Transverse colon (tissue), 4 donors: ENCODE measurements around the gene MT1E. TPM values are rescaled to one million over a fixed set of nuclear protein-coding genes. Genes with fewer than 3 reads are reported as not detected.
A peak's percentile ranks its signal among the peaks of the same experiment; 100 is the strongest.

Experiments used
- DNase-seq: peaks from one replicate; pipeline ENCODE4 v3.0.0-alpha.2; 2019
- H3K27ac ChIP-seq, 4 donors: fragments of 200-600 bp; sonication (generic); 2 replicates each; pipeline ENCODE4 v1.5.1; 2016 to 2018; ENCODE audit warnings: inconsistent platforms in 4 of 4
- H3K27me3 ChIP-seq: fragments of 200-600 bp; sonication (generic); 2 replicates; pipeline ENCODE4 v1.5.1; 2017; ENCODE audit warnings: inconsistent platforms
- H3K36me3 ChIP-seq, 4 donors: fragments of 200-600 bp; sonication (generic); 2 replicates each; pipeline ENCODE4 v1.5.1; 2017 to 2019; ENCODE audit warnings: inconsistent platforms in 4 of 4
- H3K4me1 ChIP-seq, 4 donors: fragments of 200-600 bp; sonication (generic); 2 replicates each; pipeline ENCODE4 v1.5.1; 2017 to 2020; ENCODE audit warnings: inconsistent platforms in 4 of 4
- H3K4me3 ChIP-seq, 4 donors: fragments of 200-600 bp; sonication (generic); 1 replicate in 1 of 4; 2 replicates in 3 of 4; pipeline versions ENCODE4 v1.5.1 to v1.6.1; 2017 to 2019; ENCODE audit warnings: inconsistent platforms in 4 of 4
- H3K9me3 ChIP-seq, 2 donors: fragments of 200-600 bp; sonication (generic); 2 replicates each; pipeline ENCODE4 v1.5.1; 2017 to 2019; ENCODE audit warnings: inconsistent platforms in 2 of 2
- CTCF ChIP-seq, 5 experiments: fragments of 200-600 bp in 3 of 5; fragments of 450-650 bp in 2 of 5; sonication (generic) in 3 of 5; IDR thresholded peaks; 1 replicate in 2 of 5; 2 replicates in 3 of 5; pipeline ENCODE4 v1.5.1; 2016 to 2017; ENCODE audit warnings: antibody characterized with exemption in 5 of 5, inconsistent platforms in 3 of 5, mild to moderate bottlenecking in 2 of 5, moderate library complexity in 1 of 5
- EP300 ChIP-seq: sonication (generic); formaldehyde crosslinking; IDR thresholded peaks from one replicate; pipeline ENCODE4 v1.6.1; 2017; ENCODE audit warnings: antibody characterized with exemption, low read depth
- POLR2A ChIP-seq: fragments of 450-650 bp; IDR thresholded peaks from one replicate; pipeline ENCODE4 v1.6.1; 2016; ENCODE audit warnings: antibody characterized with exemption, mild to moderate bottlenecking, moderate library complexity
- POLR2AphosphoS5 ChIP-seq, 3 donors: sonication (generic); formaldehyde crosslinking; IDR thresholded peaks; one replicate each; pipeline ENCODE4 v1.6.1; 2016; ENCODE audit warnings: antibody characterized with exemption in 3 of 3
- WGBS, 2 donors: methylation state at CpG; one replicate each; pipeline ENCODE4 v1.1.5; 2018; ENCODE audit warnings: low coverage in 1 of 2; 5-methylcytosine and 5-hydroxymethylcytosine counted together
- in situ Hi-C, 4 donors: fragments of 200-750 bp; cut with MboI; loops; one replicate each; pipeline versions ENCODE4 v1.15.0 to v1.15.1; 2017; ENCODE audit warnings: low sequenced_read_pairs in 3 of 4, low pct_ligation_motif_present in 1 of 4, low pct_unique_long_range_greater_than_20kb in 1 of 4
- intact Hi-C: fragments of 100-400 bp; cut with DNase I; formaldehyde crosslinking; loops from one replicate; pipeline ENCODE4 v1.15.1; 2023; ENCODE audit warnings: low total_unique reads
- total RNA-seq, 4 donors: library from RNA; depleted of rRNA; stranded (reverse); fragments of >200 nt; gene quantifications; one replicate each; pipeline ENCODE4 v1.1.0, GENCODE V29; 2016

Gene MT1E
- total RNA-seq, 4 donors from 2014 or later: 109 to 1,058 (median 257) TPM

GRCh38 chr16:56652600-56652999 is 27.0 kb downstream of the MT1E start:
- intact Hi-C loops: no loop called here

GRCh38 chr16:56653218-56653617 is 27.6 kb downstream of the MT1E start:
- no peak for TF ChIP-seq CTCF (IDR thresholded peaks at IDR 0.05)
- no peak for TF ChIP-seq POLR2AphosphoS5 (IDR thresholded peaks at IDR 0.05)
- no peak for TF ChIP-seq EP300
- no peak for TF ChIP-seq POLR2A
- H3K9me3 ChIP-seq: no peaks in the 10 kb centered on the region
- H3K27ac ChIP-seq: no peak overlapping the region
- H3K4me1 ChIP-seq: peaks cover 3 to 11% (median 6%) of the 10 kb centered on the region in 4 donors
- H3K4me3 ChIP-seq: no peak overlapping the region
- intact Hi-C loops: no loop called here
- in situ Hi-C loops: no loop called here
- WGBS, 2 donors: 81 to 83% methylated on average over 4 to 7 of the region's 7 CpGs
- H3K27me3 ChIP-seq: peaks cover 13% of the 10 kb centered on the region
- DNase-seq: no peak
- H3K36me3 ChIP-seq: no peaks in the 10 kb centered on the region

More at GRCh38 chr16:56652600-56652999, 27.0 kb downstream of the MT1E start:
- Histone ChIP-seq H3K9me3 (no peaks in the 10 kb centered on the region), H3K27ac (no peak overlapping the region), H3K27me3 (peaks cover 19% of the 10 kb centered on the region), H3K36me3 (no peaks in the 10 kb centered on the region), H3K4me3 (no peak overlapping the region), H3K4me1 (peaks cover 0 to 9% (median 6%) of the 10 kb centered on the region in 4 donors)
- DNase-seq: no peak
- in situ Hi-C loops: no loop called here
- TF ChIP-seq POLR2AphosphoS5 (IDR thresholded peaks at IDR 0.05) (no peak), CTCF (IDR thresholded peaks at IDR 0.05) (no peak), POLR2A (no peak), EP300 (no peak)
- 67% methylated on average over 1 of the region's 1 CpG; no CpG with 5 or more reads in 1 of the 2 donors for WGBS, 2 donors

GRCh38 chr16:56657555-56658326 is 32.2 kb downstream of the MT1E start, which contains the start of gene MT1F:
Gene MT1F, plus strand, starts transcription at chr16:56657959. Its CDS starts 100 bp downstream, at chr16:56658059.
- Histone ChIP-seq H3K4me1 (peaks cover 5 to 18% (median 16%) of the 10 kb centered on the region in 4 donors), H3K27ac (peak within 1 kb of the TSS; percentile 59 to 79 (median 75)), H3K36me3 (no peaks in the 10 kb centered on the region), H3K27me3 (peaks cover 22% of the 10 kb centered on the region), H3K4me3 (peak within 1 kb of the TSS; percentile 21 to 54 (median 48)), H3K9me3 (no peaks in the 10 kb centered on the region)
- 2% methylated on average over 45 of the region's 46 CpGs; no CpG with 5 or more reads in 1 of the 2 donors for WGBS, 2 donors
- no peak for TF ChIP-seq EP300
- TF ChIP-seq POLR2A: peak; percentile 61
- TF ChIP-seq POLR2AphosphoS5 (IDR thresholded peaks at IDR 0.05): peak; percentile 40 to 61 (median 43)
- no peak for TF ChIP-seq CTCF (IDR thresholded peaks at IDR 0.05)
- intact Hi-C loops: no loop called here
- in situ Hi-C loops: no loop called here
- DNase-seq: peak; percentile 96

- Histone ChIP-seq H3K4me1 (peaks cover 5 to 23% (median 17%) of the 10 kb centered on the region in 4 donors), H3K4me3 (peak overlapping the region in 3 of 4 donors; percentile 45 to 54 (median 50)), H3K36me3 (no peaks in the 10 kb centered on the region), H3K27me3 (peaks cover 29% of the 10 kb centered on the region), H3K9me3 (no peaks in the 10 kb centered on the region), H3K27ac (peak overlapping the region in 3 of 4 donors; percentile 59 to 79 (median 75))
- in situ Hi-C loops: no loop called here
- intact Hi-C loops: no loop called here
- peak; percentile 54 for DNase-seq
- 27% methylated on average over 10 of the region's 10 CpGs; no CpG with 5 or more reads in 1 of the 2 donors for WGBS, 2 donors
- no peak for TF ChIP-seq CTCF (IDR thresholded peaks at IDR 0.05)
- no peak for TF ChIP-seq POLR2AphosphoS5 (IDR thresholded peaks at IDR 0.05)
- no peak for TF ChIP-seq POLR2A
- TF ChIP-seq EP300: no peak
These were observed 32.8 kb downstream of the MT1E start for GRCh38 chr16:56658327-56658875.
